ENCODE data around the gene ZNF14.

DNA sequence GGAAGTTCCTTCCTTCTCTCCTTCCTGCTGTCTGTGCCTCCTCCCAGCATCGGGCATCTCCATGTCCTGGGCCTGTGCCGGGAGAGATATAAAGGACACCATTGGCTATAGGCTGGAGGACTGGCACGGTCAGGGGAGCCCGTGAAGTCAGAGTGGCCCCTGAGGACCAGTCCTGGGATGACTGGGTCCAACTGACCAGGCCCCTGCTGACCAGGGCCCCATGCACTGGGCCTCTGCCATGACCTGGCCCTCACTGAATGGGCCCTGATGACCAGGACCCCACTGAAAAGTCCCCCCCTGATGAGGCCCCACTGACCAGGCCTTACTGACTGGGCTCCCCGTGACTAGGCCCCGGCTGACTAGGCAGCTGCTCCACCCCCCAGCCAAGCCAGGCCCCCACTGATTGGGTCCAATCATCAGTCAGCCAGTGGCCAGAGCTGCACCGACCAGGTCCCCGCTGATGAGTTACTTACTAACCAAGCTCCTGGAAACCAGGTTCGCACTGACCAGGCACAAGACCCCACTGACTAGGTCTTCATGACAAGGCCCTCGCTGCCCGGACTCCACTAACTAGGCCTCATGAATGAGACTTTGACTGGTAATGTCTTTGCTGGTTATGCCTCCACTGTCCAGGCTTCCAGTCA is 20.0 kb upstream of the ZNF14 start:
- TF ChIP-seq ZNF384 (IDR thresholded peaks at IDR 0.05) (no peak), SP1 (IDR thresholded peaks at IDR 0.05) (no peak), ELF4 (IDR thresholded peaks at IDR 0.05) (no peak), SUZ12 (IDR thresholded peaks at IDR 0.05) (no peak)
- TF ChIP-seq, protein P1, sequence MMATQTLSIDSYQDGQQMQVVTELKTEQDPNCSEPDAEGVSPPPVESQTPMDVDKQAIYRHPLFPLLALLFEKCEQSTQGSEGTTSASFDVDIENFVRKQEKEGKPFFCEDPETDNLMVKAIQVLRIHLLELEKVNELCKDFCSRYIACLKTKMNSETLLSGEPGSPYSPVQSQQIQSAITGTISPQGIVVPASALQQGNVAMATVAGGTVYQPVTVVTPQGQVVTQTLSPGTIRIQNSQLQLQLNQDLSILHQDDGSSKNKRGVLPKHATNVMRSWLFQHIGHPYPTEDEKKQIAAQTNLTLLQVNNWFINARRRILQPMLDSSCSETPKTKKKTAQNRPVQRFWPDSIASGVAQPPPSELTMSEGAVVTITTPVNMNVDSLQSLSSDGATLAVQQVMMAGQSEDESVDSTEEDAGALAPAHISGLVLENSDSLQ (IDR thresholded peaks at IDR 0.05) = no peak
